Stimulated activated CD8-positive, alpha-beta memory T cell treated with anti-CD3 and anti-CD28 coated beads, Interleukin-12 subunit alpha, Interleukin-12 subunit beta, amount 100 ng/mL, for 24 hours (primary cell): Measurements from ENCODE around the gene COL2A1.

ENCODE experiments used
- DNase-seq: peaks from one replicate; pipeline ENCODE4 v3.0.0-alpha.2; 2020; ENCODE audit errors: extremely low read depth

COL2A1 gene

GRCh38 chr12:48030173-48030650, 25.9 kb upstream of the COL2A1 start:
- no peak for DNase-seq

- no peak for DNase-seq
Observed at GRCh38 chr12:48029491-48030172, 25.4 kb upstream of the COL2A1 start.

- no peak for DNase-seq
Observed at GRCh38 chr12:48028541-48029431, 24.5 kb upstream of the COL2A1 start.

- DNase-seq: no peak
Observed at GRCh38 chr12:48027183-48028002, 23.1 kb upstream of the COL2A1 start.

- DNase-seq: no peak
Observed at GRCh38 chr12:48026060-48026827, 22.0 kb upstream of the COL2A1 start.

- no peak for DNase-seq
Observed at GRCh38 chr12:48025281-48025680, 21.0 kb upstream of the COL2A1 start.

GRCh38 chr12:48024735-48025134, 20.5 kb upstream of the COL2A1 start:
- DNase-seq: no peak

GRCh38 chr12:48023386-48023785, 19.1 kb upstream of the COL2A1 start:
- DNase-seq: no peak

- DNase-seq: no peak
Observed at GRCh38 chr12:48022676-48023385, 18.6 kb upstream of the COL2A1 start.

GRCh38 chr12:48022180-48022521, 17.9 kb upstream of the COL2A1 start:
- DNase-seq: no peak

- DNase-seq: no peak
Observed at GRCh38 chr12:48021485-48022179, 17.4 kb upstream of the COL2A1 start.

GRCh38 chr12:48019639-48020265, 15.5 kb upstream of the COL2A1 start:
- DNase-seq: no peak

- no peak for DNase-seq
Observed at GRCh38 chr12:48018618-48018995, 14.3 kb upstream of the COL2A1 start.

- no peak for DNase-seq
Observed at GRCh38 chr12:48017921-48018617, 13.8 kb upstream of the COL2A1 start.

GRCh38 chr12:48017496-48017895, 13.2 kb upstream of the COL2A1 start:
- no peak for DNase-seq

GRCh38 chr12:48016373-48017020, 12.2 kb upstream of the COL2A1 start:
- no peak for DNase-seq

- DNase-seq: no peak
Observed at GRCh38 chr12:48015954-48016353, 11.7 kb upstream of the COL2A1 start.

- DNase-seq: no peak
Observed at GRCh38 chr12:48015129-48015528, 10.9 kb upstream of the COL2A1 start.

GRCh38 chr12:48013287-48013686, 9.0 kb upstream of the COL2A1 start:
- no peak for DNase-seq
